ENCODE data around the gene MPP1. TPM values are rescaled to one million over a fixed set of nuclear protein-coding genes. Genes with fewer than 3 reads are reported as not detected.

Gene MPP1
- total and polyA plus RNA-seq, 9 of the 15 experiments (the other 6 are each of a cell fraction or from before 2014, with no cell fraction given): 227 to 395 (median 283) TPM

GRCh38 chrX:154822029-154822428 lies 16.7 kb upstream of the MPP1 start (continued):
- TF ChIP-seq ZNF740 (CRISPR knock-in tag; IDR thresholded peaks at IDR 0.05): no peak
- TF ChIP-seq ZNF740 (tag; IDR thresholded peaks at IDR 0.05): no peak
- no peak for TF ChIP-seq KLF10 (CRISPR knock-in tag; IDR thresholded peaks at IDR 0.05)
- no peak for TF ChIP-seq DPF2 (IDR thresholded peaks at IDR 0.05)
- no peak for TF ChIP-seq CREM (IDR thresholded peaks at IDR 0.05; ENCODE audit: low read depth)
- TF ChIP-seq RNF219 (CRISPR knock-in tag; IDR thresholded peaks at IDR 0.05): no peak
- no peak for TF ChIP-seq MED1 (CRISPR knock-in tag; IDR thresholded peaks at IDR 0.05; ENCODE audit: borderline replicate concordance)

- no peak for DNase-seq (ENCODE audit: extremely low read depth in 1 of 4, low spot score in 3 of 4)
- TF ChIP-seq ARID1B (IDR thresholded peaks at IDR 0.05) (peak; percentile 12; the same call in 1 of the 2 replicates), GTF2B (IDR thresholded peaks at IDR 0.05; ENCODE audit: extremely low read depth, insufficient read length) (no peak), MBD2 (IDR thresholded peaks at IDR 0.05; ENCODE audit: borderline replicate concordance, low read depth) (no peak), SOX6 (IDR thresholded peaks at IDR 0.05) (peak; percentile 89), FOXA3 (CRISPR knock-in tag; conservative IDR thresholded peaks at IDR 0.05 in 1 of 2, IDR thresholded peaks at IDR 0.05 in 1 of 2) (0 out of 4 replicates have a peak, but pooled peaks of 1 of the 2 experiments have one; percentile 15), ILK (tag; IDR thresholded peaks at IDR 0.05; ENCODE audit: borderline replicate concordance, low read depth) (no peak), ZBTB8A (IDR thresholded peaks at IDR 0.05; ENCODE audit: partially characterized antibody) (no peak), PRPF4 (IDR thresholded peaks at IDR 0.05; ENCODE audit: insufficient read depth, low read depth, low read length, poor library complexity, severe bottlenecking) (no peak), C11orf30 (IDR thresholded peaks at IDR 0.05; ENCODE audit: low read depth) (peak; percentile 18; the same call in 1 of the 2 replicates), DEAF1 (CRISPR knock-in tag; IDR thresholded peaks at IDR 0.05) (no peak)
Measured at GRCh38 chrX:154821523-154821922, 16.2 kb upstream of the MPP1 start.

More at GRCh38 chrX:154821523-154821922, 16.2 kb upstream of the MPP1 start:
- H3K4me2 ChIP-seq (ENCODE audit: insufficient read depth, low read length): peak overlapping the region; percentile 18; the same call in 1 of the 2 replicates
- no peak overlapping the region for H3K4me3 ChIP-seq
- in situ Hi-C loops (cut with MboI) (no loop called here), intact Hi-C loops (cut with micrococcal nuclease) (no loop called here)
- no peaks in the 10 kb centered on the region for H3K36me3 ChIP-seq (ENCODE audit: control insufficient read depth, insufficient read depth, low read length)
- POLR2A ChIA-PET: interaction anchor here (0.8 to 1.9 kb wide), 3 partner anchors 10 to 52 kb away, joined by 4 to 7 read pairs (median 4); no protein-coding TSS in a partner anchor
- no TSS peak for BruUV-seq (replicated peaks)
- no peaks in the 10 kb centered on the region for H4K20me1 ChIP-seq (replicated peaks; ENCODE audit: control insufficient read depth, insufficient read depth, low read length)
- H3K9me3 ChIP-seq (replicated peaks; ENCODE audit: control insufficient read depth, insufficient read depth, low read depth, low read length): no peaks in the 10 kb centered on the region
- ATAC-seq (no peak), FAIRE-seq (no peak)
- no peaks in the 10 kb centered on the region for H3K9me1 ChIP-seq (ENCODE audit: control insufficient read depth, insufficient read depth, low read length)
- peaks cover 22 to 37% of the 10 kb centered on the region in 2 experiments; a peak in 4 of 5 replicates for H3K4me1 ChIP-seq (replicated peaks in 1 of 2; ENCODE audit: control insufficient read depth in 2 of 2, insufficient read depth in 2 of 2, low read length in 2 of 2)
- CTCF ChIA-PET (ENCODE audit: low intra/inter-chr PET ratio): no interaction called here
- H3K27ac ChIP-seq (ENCODE audit: extremely low read depth, low read depth, low read length): peak overlapping the region; percentile 50
- H2AFZ ChIP-seq (ENCODE audit: low read depth, low read length): peak overlapping the region; percentile 83
- H3K79me2 ChIP-seq (ENCODE audit: control insufficient read depth, insufficient read depth, low read length): peaks cover 9% of the 10 kb centered on the region; the same call in 1 of the 3 replicates
- no peaks in the 10 kb centered on the region for H3K27me3 ChIP-seq (ENCODE audit: control insufficient read depth in 2 of 2, insufficient read depth in 2 of 2, low read length in 2 of 2)
- no peak overlapping the region for H3K9ac ChIP-seq (ENCODE audit: insufficient read depth in 1 of 2, low read depth in 2 of 2, low read length in 2 of 2)
